GM18519 (cell line): ENCODE measurements around the gene ST6GALNAC3.
"Not testable (repeated sequence)": the region's sequence is repeated elsewhere in the genome, so short reads cannot be mapped to it uniquely, and the experiment has no call there.

Experiments used
- ATAC-seq: cut with Tn5 transposase; IDR thresholded peaks from one replicate; pipeline ENCODE4 v1.9.1; 2021; ENCODE audit warnings: mild to moderate bottlenecking, moderate library complexity; ENCODE audit not compliant: unreplicated experiment, low FRiP score

Gene ST6GALNAC3

DNA sequence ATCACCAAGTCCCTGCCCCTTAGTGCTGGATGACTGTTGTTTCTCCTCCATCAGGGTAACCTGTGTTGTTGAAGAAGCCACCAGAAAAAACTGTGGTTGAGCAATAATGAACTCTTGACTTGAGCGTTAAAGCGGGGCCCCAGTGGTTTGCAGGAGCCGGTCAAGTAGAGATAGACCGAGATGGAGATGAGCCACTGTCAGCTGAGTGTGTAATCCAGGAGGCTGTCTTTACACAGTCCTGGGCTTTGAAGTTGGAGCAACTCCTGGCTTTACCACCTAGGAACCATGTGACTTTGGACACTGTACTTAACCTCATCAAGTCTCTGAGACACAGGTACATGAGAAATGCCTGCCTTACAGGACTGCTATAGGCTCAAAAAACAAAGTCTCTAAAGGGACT is 158.1 kb downstream of the ST6GALNAC3 start:
- no peak for ATAC-seq

DNA sequence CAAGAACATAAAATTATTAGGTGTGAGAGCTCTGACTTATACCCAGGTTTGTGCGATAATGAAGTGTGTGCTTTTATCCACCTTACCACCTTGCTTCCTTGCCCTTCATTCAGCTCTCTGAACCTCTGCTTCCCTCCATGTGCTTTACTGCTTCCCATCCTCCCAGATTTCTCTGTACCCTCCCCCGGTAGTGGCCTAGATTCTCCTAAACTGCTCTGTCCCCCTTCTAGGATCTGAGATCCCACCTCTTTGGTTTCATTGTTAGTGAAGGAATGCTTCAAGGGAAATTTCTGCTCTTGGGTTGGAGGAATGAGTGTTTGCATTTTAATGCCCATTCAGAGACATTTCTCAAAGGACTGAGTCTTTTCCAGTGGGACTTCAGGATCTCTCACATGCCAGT is 159.5 kb downstream of the ST6GALNAC3 start:
- ATAC-seq = no peak

DNA sequence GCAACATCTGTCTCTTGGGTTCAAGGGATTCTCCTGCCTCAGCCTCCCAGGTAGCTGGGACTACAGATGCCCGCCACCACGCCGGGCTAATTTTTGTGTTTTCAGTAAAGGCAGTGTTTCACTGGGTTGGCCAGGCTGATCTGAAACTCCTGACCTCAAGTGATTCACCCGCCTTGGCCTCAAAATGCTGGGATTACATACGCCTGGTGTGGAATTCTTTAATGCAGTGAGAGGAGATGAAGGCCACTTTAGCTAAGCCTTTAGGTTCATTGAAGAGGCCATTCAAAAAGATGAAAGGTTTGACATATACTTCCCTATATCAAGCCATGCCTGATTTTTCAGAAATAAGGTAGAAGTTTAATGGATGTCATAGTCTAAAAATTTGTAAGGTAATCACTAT is 162.7 kb downstream of the ST6GALNAC3 start:
- no peak for ATAC-seq

DNA sequence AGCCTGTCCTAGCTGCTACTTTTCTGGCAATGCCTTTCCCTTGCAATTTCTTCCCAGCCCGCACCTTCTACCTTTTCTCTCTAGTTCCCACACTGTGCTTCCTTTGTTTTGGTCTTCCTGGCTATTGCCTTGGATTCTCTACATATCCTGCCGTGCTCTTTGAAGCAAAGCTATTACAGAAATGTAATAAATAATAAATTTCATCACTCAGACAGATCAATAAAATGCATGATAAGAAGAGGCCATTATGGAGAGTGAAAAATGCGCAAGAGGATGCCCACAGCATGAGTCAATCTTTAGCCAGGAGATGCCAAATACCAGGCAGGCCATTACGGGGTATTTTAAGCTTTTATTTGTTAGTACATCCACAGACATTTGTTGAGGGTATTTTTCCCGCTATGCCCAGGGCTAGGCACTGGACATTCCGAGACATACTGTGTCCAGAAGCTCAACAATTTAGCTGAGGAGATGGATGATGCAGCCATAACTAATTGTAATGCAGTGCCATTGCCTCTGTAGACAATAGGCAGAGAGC is 163.6 kb downstream of the ST6GALNAC3 start:
- ATAC-seq = no peak

DNA sequence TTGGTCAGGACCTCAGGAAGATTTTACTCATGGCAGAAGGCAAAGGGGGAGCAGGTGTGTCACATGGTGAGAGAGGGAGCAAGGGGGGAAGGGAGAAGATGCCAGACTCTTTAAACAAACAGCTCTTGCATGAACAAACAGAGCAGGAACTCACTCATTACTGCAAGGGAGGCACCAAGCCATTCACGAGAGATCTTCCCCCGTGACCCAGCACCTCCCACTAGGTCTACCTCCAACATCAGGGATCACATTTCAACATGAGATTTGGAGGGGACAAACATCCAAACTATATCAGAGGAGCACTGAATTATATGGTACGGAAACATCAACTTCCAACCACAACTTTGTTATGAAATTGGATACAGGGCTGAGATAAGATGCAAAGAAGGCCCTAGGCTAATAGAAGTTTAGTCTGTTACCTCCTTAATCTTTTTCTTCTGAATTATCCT is 164.9 kb downstream of the ST6GALNAC3 start:
- no peak for ATAC-seq

DNA sequence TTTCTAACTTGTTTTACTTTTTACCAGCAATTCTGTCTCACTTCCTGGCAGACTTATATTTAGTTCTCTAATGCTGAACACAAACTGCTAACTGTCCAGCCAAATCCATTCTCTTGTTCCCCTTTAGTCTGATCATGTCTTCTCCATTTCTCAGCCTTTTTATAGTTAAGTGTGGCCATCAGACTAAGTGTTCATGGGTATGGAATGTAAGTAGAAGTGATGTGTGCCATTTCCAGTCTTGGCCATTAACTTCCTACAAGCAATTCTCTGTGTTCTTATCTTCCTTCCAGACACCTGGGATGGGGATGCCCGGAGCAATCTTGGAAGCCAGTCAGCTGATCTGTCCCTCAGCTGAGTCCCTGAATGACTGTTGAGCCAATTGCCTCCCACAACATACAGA is 165.8 kb downstream of the ST6GALNAC3 start:
- ATAC-seq = no peak

DNA sequence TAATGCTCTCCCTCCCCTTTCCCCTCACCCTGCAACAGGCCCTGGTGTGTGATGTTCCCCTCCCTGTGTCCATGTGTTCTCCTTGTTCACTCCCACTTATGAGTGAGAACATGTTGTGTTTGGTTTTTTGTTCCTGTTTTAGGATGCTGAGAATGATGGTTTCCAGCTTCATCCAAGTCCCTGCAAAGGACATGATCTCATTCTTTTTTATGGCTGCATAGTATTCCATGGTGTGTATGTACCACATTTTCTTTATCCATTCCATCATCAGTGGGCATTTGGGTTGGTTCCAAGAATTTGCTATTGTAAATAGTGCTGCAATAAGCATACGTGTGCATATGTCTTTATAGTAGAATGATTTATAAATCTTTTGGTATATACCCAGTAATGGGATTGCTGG is 168.0 kb downstream of the ST6GALNAC3 start:
- not testable (repeated sequence) for ATAC-seq

DNA sequence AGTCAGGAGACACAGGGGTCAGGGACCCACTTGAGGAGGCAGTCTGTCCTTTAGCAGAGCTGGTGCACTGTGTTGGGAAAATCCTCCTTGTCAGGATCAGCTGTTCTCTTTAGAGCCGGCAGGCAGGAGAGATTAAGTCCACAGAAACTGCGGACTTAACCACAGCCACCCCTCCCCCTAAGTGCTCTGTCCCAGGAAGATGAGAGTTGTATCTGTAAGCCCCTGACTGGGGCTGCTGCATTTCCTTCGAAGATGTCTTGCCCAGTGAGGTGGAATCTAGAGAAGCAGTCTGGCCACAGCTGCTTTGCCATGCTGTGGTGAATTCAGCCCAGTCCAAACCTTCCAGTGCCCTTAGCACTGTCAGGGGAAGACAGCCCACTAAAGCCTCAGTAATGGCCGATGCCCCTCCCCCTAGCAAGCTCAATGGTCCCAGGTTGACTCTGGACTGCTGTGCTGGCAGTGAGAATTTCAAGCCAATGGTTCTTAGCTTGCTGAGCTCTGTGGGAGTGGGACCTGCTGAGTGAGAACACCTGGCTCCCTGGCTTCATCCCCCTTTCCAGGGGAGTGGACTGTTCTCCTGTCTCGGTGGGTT is 172.8 kb downstream of the ST6GALNAC3 start:
- ATAC-seq = no peak

DNA sequence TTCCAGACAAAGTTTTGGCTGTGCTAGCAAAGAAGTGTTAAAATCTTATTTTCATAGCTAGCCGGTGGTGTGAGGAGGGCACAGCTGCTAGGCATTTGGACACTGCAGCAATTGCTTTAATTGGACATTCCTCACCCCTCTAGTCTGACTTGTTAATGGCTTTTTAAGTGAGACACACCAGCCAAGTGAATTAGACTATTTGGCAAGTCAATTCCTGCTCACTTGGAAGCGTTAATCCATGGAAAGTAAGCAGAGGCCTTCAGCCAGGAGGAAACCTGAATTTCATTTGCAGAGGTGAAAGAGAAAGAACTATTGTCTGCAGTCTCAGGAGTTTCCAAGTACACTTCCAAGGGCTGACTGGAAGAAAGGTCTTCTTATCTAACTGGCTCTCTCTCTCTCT is 175.7 kb downstream of the ST6GALNAC3 start:
- no peak for ATAC-seq

DNA sequence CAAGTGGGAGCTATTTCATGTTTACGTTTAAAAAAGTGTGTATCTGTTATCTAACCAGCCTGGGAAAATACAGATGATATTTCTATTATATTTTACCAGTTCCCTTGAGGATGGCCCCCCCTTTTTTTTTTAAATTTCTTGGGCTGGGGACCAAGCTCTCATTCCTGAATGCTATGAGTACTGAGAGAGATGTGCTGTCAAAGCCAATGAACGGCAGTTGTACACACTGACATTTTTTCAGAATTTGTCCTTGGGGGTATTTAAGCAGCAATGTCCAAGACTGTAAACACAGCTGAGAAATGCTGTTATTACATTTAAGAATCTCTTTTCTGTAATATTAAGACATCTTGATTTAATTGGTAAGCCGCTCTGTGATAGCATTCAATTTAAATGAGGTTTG is 177.9 kb downstream of the ST6GALNAC3 start:
- no peak for ATAC-seq

DNA sequence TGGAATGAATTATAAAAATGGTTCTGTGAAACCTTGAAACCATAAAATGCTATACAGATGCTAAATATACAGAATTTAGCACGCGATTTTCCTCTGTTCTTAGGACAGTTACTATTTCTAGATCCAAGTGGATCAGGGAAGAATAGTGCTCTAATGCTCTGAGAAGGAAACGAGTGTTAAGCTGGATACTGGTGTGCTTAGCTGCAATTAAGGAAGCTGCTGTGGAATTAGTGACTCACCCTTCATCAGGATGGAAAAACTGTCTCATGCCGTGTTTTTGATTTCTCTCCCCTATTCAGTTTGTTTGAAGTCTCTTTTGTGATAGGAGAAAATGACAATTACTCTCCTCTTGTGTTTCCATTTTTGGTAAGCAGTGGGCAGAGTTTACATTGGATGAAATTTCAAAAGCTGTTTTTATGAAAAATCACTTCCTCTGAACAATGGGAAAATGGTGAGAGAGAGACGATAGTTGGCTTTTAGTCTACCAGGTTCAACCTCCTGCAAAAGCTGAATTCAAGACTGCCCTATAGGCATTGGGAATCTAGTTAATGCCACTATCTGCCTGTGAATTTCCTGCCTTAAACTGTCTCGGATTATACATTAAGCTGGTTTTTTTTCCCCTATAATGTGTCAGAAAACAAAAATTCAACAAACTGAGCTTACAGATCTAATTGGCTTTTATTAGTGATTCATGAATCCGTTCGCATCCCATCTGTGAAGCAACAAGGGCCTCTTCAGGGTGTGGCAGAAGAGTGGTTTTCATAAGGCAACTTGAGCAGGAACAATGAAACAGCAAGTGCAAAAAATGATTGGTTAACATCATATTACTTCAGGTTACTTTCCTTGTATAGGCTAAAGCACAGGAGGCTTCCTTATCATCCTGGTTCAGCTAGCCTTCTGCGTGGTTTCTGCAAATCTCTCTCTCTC is 179.8 kb downstream of the ST6GALNAC3 start:
- no peak for ATAC-seq

DNA sequence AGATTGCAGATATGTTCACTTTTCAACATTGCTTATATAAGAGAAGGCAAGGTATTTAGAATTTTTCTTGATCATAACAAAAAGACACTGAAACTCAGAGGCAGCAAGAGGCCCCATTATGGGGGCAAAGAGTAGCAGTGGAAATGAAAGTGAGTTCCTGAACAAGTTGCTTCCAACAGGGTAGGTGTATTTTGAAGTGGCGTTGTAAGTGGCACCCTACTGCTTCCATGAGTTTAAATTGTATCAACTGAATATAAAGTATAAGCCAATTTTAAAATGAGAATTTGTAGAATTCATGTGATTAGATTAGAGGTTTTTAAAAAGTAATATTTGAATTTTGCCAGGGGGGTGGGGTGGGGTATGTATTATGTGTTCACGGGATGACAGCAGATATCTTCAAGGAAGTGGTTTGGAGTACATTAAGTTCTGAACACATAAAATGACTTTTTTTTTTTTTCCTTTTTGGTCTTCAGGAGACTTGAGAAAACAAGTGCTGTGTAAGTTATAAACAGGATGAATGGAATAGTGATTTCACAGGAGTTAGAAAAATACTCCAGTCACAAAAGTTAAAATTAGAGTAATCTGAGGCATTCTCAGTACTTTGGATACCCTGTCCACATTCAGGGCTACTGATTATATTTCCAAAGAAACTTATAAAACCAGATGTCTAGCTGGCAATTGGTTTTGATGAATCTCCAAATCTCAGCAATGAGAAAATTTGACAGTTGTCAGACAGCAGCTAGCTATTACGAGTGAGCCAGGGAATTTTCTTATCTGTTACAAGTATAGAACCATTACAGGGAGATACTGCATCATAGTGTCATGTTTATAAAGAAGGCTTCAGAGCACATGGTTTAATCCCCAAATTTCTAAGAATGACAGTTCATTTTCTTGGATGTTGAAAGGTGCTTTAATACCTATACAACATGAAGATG is 182.0 kb downstream of the ST6GALNAC3 start:
- ATAC-seq = no peak

DNA sequence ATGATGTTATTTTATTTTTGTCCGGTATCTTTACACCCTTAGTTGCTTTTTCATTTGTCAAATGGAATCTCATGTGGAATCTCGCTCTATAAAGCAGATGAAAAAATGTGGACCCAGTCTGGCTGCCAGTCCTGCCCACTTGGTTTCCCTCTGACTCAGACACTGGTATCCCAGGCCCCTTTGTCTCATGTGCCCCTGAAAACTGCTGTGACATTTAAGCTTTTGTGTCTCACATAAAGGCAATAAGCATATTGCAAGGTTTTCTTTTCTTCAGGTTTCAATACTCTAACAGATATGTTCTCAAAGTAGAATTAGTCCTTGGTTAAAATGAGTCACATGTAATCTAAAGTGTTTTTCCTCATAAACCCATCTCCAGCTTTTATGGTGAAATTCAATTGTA is 183.3 kb downstream of the ST6GALNAC3 start:
- ATAC-seq = no peak

DNA sequence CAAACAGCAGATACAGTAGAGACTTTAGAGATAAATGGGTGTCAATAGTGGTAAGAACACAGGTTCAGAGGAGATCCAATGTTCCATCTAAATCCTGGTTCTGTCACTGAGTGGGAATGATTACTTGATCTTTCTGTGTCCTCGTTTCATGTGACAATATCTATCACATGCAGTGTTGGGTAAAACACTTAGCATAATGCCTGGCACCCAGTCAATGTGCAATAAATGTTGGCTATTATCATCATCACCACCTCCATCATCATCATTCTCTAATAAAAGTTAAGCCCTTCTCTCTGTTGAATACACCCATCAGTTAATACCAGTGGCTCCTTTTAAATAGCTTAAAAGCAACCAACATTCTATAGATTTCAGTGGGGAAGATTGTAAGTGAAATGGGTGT is 184.7 kb downstream of the ST6GALNAC3 start:
- ATAC-seq = no peak

DNA sequence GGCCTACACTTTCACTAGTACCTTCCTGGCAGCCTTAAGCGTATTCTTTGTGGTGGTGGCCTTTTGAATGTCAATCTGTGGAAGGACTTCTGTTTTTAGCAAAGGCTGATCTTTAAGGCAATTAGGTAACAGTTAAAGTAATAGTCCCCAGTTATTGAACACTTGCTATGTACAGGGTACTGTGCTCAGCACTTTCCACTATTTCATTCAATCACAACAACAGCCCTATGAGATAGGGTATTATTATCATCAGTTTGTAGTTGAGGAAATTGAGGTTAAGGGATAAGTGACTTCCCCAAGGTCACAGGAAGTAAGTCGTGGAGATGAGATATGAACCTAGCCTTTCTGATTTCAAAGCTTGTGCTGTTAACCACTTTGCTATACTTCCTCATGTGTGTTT is 185.7 kb downstream of the ST6GALNAC3 start:
- no peak for ATAC-seq

DNA sequence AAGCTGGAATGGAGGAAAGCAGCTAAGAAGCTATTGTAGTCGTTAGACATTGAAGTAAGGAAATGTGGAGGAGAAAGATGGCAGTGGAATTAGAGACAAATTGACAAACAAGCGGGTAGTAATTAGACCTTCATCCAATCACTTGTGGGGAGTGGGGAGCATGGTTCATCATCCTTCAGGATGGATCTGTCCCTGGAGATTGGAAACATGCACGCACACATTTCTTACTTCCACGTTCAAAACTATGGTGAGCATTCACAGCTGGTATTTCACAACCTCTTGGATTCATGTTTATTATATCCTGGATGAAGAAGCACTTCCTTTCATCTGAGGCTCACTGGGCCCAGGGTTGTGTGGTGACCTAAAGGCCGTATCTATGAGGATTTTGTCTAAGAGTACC is 188.1 kb downstream of the ST6GALNAC3 start:
- no peak for ATAC-seq

DNA sequence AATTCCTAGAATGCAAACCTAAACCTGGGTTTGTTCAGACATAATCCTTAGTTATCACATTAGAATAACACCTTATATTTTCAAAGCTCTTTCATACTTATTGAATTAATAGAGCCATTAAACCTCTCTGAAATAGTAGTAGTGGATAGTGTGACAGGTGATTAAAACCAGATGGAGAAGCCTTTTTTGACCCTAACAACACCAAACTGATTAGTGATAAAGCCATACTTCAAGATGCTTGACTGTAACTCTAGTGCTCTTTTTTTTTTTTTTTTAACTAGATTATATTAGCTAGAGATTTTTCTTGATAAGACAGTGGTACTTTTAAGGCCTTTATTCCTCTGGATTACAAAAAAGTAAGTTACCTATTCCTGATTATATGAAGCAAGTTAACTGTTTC is 190.1 kb downstream of the ST6GALNAC3 start:
- ATAC-seq = no peak

DNA sequence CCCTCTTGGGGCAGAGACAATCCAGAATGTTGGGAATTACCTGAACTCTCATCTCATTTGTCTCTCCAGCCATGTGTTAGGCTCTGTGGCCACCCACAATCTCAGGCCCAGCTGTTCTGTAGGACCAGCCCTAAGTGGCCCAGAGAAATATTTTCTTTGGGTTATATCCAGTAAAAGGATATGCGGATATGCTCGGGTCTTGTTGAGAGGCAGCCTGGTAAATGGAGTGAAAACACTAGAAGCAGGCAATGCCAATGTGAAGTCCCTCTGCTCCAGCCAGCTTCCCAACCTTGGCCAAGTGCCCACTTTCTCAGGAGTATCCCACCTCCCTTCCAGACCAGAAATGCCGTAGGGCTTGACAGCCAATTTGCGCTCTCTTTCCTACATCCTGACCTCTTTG is 192.2 kb downstream of the ST6GALNAC3 start:
- no peak for ATAC-seq

DNA sequence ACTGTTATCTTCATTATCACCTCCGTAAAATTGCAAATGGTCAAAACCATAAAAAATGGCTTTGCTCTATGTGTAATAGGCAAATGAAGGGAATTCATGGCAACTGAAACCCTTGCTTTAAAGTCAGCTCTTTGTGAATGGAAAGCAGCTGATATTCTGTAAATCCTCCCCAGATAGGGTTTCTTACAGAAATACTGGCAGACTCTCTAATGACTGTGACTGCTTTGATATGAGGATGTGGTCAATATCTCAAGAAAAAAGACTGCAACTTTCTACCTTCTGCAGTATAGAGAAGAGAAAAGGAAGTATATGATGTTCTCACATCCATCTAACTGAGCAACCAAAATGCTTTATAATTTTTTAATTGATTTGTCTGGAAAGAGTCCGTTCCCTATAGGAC is 193.1 kb downstream of the ST6GALNAC3 start:
- no peak for ATAC-seq

DNA sequence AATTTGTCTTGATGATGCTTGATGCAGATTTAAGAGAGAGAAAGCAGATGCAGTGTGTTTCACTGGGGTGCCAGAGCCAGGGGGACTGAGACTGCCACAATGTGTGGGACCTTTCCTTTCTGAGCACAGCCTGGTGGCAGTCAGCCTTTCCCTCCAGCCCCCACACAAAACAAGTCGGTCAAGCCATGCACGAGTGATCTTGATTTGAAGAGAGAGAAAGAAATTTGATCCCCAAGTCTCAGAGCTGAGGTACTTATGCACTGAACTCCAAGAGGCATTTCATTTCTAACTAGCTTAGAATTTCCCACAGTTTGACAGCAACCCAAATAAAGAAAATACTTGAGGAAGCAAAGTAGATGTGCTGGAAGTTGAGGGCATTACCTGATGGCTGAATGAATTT is 193.8 kb downstream of the ST6GALNAC3 start:
- no peak for ATAC-seq

DNA sequence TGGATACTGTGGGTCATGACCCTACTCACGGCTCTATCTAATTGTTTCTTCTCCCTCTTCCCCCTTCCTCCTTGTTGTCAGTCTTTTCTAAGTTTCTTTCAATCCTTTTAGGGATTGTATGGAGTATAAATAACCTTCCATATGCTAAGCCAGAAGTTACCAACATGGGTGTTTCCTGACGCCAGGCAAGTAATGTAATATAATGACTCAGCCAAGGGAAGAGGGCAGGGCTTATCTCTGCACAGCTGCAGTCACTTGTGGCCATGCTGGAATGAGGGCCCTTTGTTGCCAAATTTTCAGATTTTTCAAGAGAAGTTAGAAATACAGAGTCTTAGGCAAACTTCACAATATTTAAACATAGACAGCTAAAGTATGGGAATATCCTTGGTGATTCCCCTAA is 194.6 kb downstream of the ST6GALNAC3 start:
- ATAC-seq = no peak
